DND-41 (cell line): ENCODE measurements around the gene FGF1.

Experiments
- ATAC-seq: fragments of 200-7000 bp; cut with Tn5 transposase; 3 replicates; pipeline ENCODE4 v1.9.1; 2021; ENCODE audit warnings: low read depth; ENCODE audit not compliant: insufficient read depth
- DNase-seq: peaks from one replicate; pipeline ENCODE4 v3.0.0-alpha.2; 2020
- H2AFZ ChIP-seq: 2 replicates; pipeline ENCODE4 v1.6.0; 2012; ENCODE audit warnings: low read depth, low read length
- H3K27ac ChIP-seq: 2 replicates; pipeline ENCODE4 v1.5.1; 2012; ENCODE audit warnings: low read length, inconsistent platforms
- H3K27me3 ChIP-seq: fragments of 200-600 bp; sonication (generic); 2 replicates; pipeline ENCODE4 v1.6.0; 2012; ENCODE audit warnings: low read length, mild to moderate bottlenecking, inconsistent platforms; ENCODE audit not compliant: insufficient read depth, poor library complexity
- H3K36me3 ChIP-seq: 2 replicates; pipeline ENCODE4 v1.5.1; 2012; ENCODE audit warnings: low read length, inconsistent platforms; ENCODE audit not compliant: insufficient read depth
- H3K4me1 ChIP-seq: 2 replicates; pipeline ENCODE4 v1.5.1; 2012; ENCODE audit warnings: mild to moderate bottlenecking, low read length; ENCODE audit not compliant: insufficient read depth
- H3K4me2 ChIP-seq: 2 replicates; pipeline ENCODE4 v1.6.0; 2012; ENCODE audit warnings: mild to moderate bottlenecking, moderate library complexity, low read length, inconsistent platforms; ENCODE audit not compliant: insufficient read depth
- H3K4me3 ChIP-seq, 2 experiments: fragments of 200-600 bp in 1 of 2; shearing (Covaris generic) in 1 of 2; 2 replicates each; pipeline ENCODE4 v1.5.1; 2012 to 2016; ENCODE audit warnings: inconsistent platforms in 2 of 2, low read length in 2 of 2, mild to moderate bottlenecking in 2 of 2, low read depth in 1 of 2, moderate library complexity in 1 of 2
- H3K79me2 ChIP-seq: 2 replicates; pipeline ENCODE4 v1.6.0; 2012; ENCODE audit warnings: low read length, inconsistent platforms; ENCODE audit not compliant: insufficient read depth
- H3K9ac ChIP-seq: 2 replicates; pipeline ENCODE4 v1.6.0; 2012; ENCODE audit warnings: low read depth, mild to moderate bottlenecking, inconsistent platforms, low read length, moderate library complexity
- H3K9me3 ChIP-seq: 2 replicates; pipeline ENCODE4 v1.5.1; 2012; ENCODE audit warnings: low read length, moderate library complexity, mild to moderate bottlenecking, inconsistent platforms; ENCODE audit not compliant: insufficient read depth, severe bottlenecking
- H4K20me1 ChIP-seq: 2 replicates; pipeline ENCODE4 v1.6.0; 2012; ENCODE audit warnings: low read length; ENCODE audit not compliant: insufficient read depth
- EZH2 ChIP-seq: IDR thresholded peaks from 3 replicates; pipeline ENCODE4 v1.6.1; 2012; ENCODE audit warnings: borderline replicate concordance, low read depth, mild to moderate bottlenecking, moderate library complexity, low read length, inconsistent platforms; ENCODE audit not compliant: severe bottlenecking
- TF ChIP-seq, protein P1 (sequence below): IDR thresholded peaks from 2 replicates; pipeline ENCODE4 v1.5.1; 2012; ENCODE audit warnings: borderline replicate concordance, low read length, moderate library complexity, mild to moderate bottlenecking; ENCODE audit not compliant: poor library complexity, severe bottlenecking; ENCODE audit errors: extremely low read depth

Gene FGF1

DNA sequence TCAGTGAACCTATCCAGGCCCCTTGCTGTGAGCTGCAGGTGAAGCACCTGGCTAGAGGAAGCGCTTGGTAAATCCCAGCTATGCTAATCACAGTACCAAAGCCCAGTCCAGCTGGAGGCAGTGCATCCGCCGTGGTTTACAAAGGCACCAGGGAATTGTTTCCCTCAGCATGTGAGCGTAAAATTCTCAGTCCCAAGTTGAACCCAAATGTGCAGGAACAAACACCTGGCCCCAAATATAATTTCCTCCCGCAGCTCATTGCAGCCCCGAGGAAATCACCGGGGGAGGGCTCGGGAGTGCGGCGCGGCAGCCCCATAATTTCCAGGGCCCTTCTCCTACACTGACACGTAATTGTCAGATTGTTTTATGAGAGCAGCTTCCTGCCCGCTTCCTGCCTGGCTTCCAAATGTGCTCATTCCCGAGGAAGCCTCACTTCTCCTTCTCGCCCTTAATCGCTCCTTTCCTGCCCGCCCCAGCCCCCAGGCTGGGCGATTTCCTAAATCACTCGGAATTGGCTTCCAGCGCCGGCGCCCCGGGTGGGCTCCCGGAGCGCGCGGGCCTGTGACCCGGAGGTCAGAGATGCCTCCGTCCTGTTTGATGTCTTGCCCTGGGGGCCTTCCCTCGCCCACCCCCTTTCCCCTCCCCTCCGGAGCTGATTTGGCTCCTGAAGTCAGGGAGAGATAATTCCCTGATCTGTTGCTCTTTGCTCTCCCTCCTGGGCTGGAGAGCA is 134.4 kb downstream of the FGF1 start:
- H3K27ac ChIP-seq: no peak overlapping the region
- TF ChIP-seq, protein P1, sequence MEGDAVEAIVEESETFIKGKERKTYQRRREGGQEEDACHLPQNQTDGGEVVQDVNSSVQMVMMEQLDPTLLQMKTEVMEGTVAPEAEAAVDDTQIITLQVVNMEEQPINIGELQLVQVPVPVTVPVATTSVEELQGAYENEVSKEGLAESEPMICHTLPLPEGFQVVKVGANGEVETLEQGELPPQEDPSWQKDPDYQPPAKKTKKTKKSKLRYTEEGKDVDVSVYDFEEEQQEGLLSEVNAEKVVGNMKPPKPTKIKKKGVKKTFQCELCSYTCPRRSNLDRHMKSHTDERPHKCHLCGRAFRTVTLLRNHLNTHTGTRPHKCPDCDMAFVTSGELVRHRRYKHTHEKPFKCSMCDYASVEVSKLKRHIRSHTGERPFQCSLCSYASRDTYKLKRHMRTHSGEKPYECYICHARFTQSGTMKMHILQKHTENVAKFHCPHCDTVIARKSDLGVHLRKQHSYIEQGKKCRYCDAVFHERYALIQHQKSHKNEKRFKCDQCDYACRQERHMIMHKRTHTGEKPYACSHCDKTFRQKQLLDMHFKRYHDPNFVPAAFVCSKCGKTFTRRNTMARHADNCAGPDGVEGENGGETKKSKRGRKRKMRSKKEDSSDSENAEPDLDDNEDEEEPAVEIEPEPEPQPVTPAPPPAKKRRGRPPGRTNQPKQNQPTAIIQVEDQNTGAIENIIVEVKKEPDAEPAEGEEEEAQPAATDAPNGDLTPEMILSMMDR: no peak
- no peak for TF ChIP-seq EZH2

DNA sequence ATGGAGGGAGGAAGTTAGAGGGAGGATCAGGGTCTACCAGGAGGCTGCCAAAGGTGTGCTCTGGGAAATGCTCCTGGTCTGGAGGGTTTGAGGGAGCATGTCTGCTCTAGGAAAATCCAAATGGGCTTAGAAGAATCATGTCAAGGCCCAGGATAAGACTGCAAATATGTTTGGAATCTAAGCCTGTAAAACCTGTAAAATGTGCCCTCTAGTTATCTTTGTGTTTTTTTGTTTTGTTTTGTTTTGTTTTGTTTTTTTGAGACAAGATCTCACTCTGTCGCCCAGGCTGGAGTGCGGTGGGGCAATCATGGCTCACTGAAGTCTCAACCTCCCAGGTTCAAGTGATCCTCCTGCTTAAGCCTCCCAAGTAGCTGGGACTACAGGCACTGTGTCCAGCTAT is 135.4 kb downstream of the FGF1 start:
- H3K4me1 ChIP-seq: peaks cover 12% of the 10 kb centered on the region
- no peak for ATAC-seq
- H2AFZ ChIP-seq: no peak overlapping the region
- no peaks in the 10 kb centered on the region for H3K9me3 ChIP-seq
- no peak overlapping the region for H3K4me2 ChIP-seq
- no peak overlapping the region for H3K9ac ChIP-seq
- H3K36me3 ChIP-seq: no peaks in the 10 kb centered on the region
- TF ChIP-seq, protein P1: no peak
- TF ChIP-seq EZH2: no peak
- no peaks in the 10 kb centered on the region for H3K27me3 ChIP-seq
- H3K4me3 ChIP-seq: no peak overlapping the region
- no peak overlapping the region for H3K27ac ChIP-seq
- H3K79me2 ChIP-seq: no peaks in the 10 kb centered on the region
- no peak for DNase-seq
- H4K20me1 ChIP-seq: no peaks in the 10 kb centered on the region

More for the DNA sequence above, 134.4 kb downstream of the FGF1 start:
- no peak overlapping the region for H3K9ac ChIP-seq
- DNase-seq (no peak), ATAC-seq (no peak)
- H3K36me3 ChIP-seq: no peaks in the 10 kb centered on the region
- H2AFZ ChIP-seq: no peak overlapping the region
- H3K4me1 ChIP-seq: peaks cover 12% of the 10 kb centered on the region
- no peak overlapping the region for H3K4me3 ChIP-seq
- no peaks in the 10 kb centered on the region for H4K20me1 ChIP-seq
- no peak overlapping the region for H3K4me2 ChIP-seq
- no peaks in the 10 kb centered on the region for H3K79me2 ChIP-seq
- no peaks in the 10 kb centered on the region for H3K9me3 ChIP-seq
- no peaks in the 10 kb centered on the region for H3K27me3 ChIP-seq

DNA sequence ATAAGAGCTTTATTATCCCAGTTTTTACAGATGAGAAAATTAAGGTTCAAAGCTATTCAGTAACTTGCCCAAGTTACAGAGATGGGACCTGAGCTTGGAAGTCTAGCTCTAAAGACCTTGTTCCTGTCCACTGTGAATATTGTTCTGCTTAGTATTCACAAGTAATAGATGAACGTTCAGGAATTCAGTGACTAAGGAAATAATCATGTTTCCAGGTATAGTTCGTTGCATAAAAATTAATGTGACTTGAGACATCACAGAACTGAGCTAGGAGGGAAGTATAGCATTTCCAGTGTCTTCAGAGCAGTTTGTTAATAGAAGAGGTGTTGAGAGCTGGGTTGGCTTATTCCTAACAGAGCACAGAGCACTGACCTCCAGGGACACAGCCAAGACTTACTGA is 136.1 kb downstream of the FGF1 start:
- H3K9ac ChIP-seq: no peak overlapping the region
- no peaks in the 10 kb centered on the region for H4K20me1 ChIP-seq
- DNase-seq (no peak), ATAC-seq (no peak)
- H3K79me2 ChIP-seq: no peaks in the 10 kb centered on the region
- TF ChIP-seq, protein P1: no peak
- no peak for TF ChIP-seq EZH2
- H2AFZ ChIP-seq: no peak overlapping the region
- no peaks in the 10 kb centered on the region for H3K27me3 ChIP-seq
- no peak overlapping the region for H3K4me3 ChIP-seq
- no peaks in the 10 kb centered on the region for H3K36me3 ChIP-seq
- no peak overlapping the region for H3K4me2 ChIP-seq
- no peaks in the 10 kb centered on the region for H3K9me3 ChIP-seq
- H3K27ac ChIP-seq: no peak overlapping the region
- H3K4me1 ChIP-seq: peaks cover 12% of the 10 kb centered on the region
